Mammary epithelial cell (primary cell): ENCODE data around the gene UBP1.

Experiments used
- CTCF ChIP-seq, 2 donors: IDR thresholded peaks in 1 of 2; conservative IDR thresholded peaks in 1 of 2; 2 replicates each; pipeline ENCODE4 v1.5.1; 2011 to 2012; ENCODE audit warnings: inconsistent platforms in 2 of 2, low read length in 2 of 2, mild to moderate bottlenecking in 2 of 2, control low read depth in 1 of 2, low read depth in 1 of 2; ENCODE audit not compliant: insufficient read depth in 1 of 2; ENCODE audit errors: extremely low read depth in 1 of 2
- EZH2 ChIP-seq: IDR thresholded peaks from 2 replicates; pipeline ENCODE4 v1.6.1; 2012; ENCODE audit warnings: low read length, inconsistent platforms, borderline replicate concordance

- TF ChIP-seq CTCF (conservative IDR thresholded peaks at IDR 0.05 in 1 of 2, IDR thresholded peaks at IDR 0.05 in 1 of 2; ENCODE audit: extremely low read depth in 1 of 2, insufficient read depth in 1 of 2, low read depth in 1 of 2, low read length in 2 of 2) (no peak), EZH2 (no peak)
Measured at GRCh38 chr3:33364531-33365128, 75.6 kb downstream of the UBP1 start.
